HG03097 (cell line): Measurements from ENCODE around the gene TOX3.

Experiments used
- ATAC-seq: cut with Tn5 transposase; IDR thresholded peaks from one replicate; pipeline ENCODE4 v1.9.1; 2021; ENCODE audit not compliant: unreplicated experiment, low FRiP score

TOX3 gene

DNA sequence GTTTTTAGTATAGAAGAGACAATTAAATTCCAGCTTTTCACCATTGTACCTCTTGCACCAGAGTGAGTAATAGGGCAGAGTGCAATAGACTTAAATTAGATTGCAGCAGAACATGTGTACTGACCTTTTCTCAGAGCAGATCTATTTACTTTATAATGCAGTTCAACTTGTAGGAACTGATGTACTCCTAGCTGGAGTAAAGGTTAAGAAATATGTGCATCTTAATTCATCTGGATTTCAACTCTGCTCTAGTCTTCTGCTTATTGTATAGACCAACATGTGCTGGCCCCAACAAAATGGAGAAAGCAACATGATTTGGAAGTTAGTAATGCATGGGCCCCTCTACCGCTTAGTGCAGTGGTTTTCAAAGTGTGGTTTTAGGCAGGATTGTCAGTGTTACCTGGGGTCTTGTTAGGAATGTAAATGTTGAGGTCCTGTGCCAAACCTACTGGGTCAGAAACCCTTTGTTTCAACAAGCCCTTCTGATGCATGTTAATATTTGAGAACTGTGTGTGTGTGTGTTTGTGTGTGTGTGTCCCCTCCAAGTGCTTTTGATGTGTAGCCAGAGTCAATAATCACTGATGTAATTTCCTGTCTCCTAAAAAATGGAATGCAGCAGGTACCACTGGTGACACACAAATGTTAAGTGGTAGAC is 138.6 kb downstream of the TOX3 start:
- ATAC-seq, result no peak

DNA sequence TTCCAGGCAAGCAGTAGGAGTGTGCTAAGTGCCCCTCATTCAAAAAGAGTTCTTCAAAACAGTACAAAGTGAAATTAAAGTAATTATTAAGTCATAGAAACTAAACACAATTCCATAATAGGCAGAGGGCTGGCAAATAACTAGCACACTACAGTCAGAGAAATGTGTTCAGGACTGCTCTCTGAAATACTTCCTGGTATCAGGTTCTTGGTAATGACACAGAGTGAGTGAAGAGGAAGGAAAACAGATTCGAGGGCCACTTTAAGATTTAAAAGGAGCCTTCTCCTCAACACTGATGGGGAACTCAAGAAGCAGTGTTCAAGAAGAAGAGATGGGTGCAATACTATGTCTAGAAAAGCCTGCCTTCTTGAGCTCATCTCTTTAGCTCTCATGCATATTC is 139.2 kb downstream of the TOX3 start:
- ATAC-seq, result no peak

DNA sequence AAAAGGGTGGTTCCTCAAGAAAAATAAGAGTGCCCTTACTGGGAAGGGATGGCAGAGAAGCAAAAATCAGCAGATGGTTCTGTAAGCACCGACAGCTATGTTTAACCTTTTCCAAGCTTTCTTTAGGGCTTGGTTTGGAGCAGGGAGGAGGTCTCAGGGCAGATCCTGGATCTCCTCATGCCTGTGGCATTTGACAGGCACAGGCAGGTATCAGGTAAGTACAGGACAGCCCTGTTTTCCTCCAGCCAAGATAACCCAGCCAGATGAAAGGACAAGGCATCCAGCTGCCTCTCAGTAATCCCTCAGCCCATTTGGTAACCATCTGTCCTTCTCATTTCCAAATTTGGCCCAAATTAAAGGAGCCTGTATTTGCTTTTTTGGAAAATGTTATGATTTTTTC is 141.5 kb downstream of the TOX3 start:
- no peak for ATAC-seq

DNA sequence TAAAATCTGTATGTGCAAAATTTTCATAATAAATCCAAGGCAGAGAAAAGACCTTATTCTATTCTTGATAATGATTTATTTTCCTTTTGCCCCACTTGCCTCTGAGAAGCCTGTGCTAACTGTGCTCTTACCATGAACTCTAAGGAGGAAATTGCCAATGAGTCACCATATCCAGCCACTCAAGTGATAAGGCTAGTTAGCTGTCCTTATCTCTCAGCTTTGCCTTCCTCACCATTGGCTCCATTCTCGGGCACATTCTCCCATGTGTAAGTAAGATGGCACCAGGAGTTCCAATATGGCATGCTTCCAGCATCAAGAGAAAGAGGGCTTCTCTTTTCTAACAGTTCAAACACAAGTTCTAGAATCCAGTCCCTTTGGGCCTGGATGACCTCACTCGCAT is 142.4 kb downstream of the TOX3 start:
- no peak for ATAC-seq

DNA sequence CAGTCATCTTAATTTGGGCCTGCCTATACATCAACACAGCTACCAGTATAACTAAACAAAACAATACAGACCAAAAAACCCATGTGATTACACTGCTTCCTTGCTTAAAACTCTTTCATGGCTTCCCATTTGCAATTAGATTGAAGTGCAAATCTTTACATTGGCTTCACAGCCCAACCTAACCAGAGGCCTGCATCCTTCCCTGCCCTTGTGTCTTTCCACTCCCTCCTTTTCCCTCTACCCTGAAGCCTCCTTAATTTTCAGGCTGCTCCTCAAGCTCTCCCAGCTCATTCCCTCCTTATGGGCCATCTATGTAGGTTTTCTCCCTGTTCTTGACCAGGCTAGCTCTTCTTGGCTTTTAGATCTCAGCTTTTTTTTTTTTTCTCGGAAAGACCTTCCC is 147.8 kb downstream of the TOX3 start:
- ATAC-seq, result no peak

DNA sequence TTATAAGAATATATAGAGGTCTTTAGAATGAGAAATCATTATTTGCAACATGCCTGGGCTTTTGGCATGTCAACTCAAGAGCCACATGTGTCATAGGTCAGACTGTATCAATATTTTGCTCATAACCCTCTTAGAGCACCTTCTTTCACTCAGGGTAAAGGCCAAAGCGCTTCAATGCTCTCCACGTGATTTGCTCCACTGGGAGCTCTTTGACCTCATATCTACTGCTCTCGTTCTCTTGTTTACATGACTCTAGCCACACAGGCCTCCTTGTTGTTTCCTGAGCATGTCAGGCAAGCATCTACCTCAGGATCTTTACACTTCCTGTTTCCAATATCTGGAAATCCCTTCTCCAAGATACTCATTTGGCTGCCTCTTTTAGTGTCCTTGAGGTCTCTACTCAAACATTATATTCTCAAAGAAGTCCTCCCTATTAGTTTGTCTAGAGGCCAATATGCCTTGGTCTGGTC is 148.4 kb downstream of the TOX3 start:
- ATAC-seq, result no peak

DNA sequence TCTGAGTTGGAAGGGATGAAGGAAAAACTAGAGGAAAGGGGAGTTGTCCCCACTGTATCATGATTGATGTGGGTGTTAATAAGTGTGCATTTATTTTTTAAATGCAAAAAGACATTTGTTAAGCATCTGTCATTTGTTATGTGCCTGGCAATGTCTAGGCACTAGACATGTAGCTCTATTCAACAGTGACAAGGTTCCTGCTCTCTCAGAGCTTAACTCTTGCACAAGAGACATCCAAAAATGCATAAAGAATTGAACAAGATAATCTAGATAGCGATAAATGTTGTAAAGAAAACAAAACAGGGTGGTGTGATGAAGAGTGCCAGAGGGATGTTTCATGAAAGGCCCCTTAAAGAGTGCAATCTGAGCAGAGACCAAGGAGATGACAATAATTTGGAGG is 148.9 kb downstream of the TOX3 start:
- no peak for ATAC-seq

DNA sequence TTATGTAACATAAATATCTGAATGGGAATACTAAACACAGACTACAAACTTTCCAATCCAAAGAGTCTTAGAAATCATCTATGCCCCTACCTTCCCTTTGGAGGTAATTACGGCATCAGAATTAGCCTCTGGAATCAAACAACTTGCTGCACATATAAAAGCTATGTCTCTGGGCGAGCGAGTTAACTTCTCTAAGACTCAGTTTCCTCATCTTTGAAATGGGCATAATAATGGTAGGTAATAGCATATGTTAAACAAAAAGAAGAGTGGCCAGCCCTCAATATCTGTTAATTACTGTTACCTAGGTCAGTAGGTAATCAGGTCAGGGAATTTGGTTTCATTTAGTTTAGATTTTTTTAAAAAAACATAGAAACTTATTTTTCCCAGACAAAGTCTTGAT is 153.5 kb downstream of the TOX3 start:
- no peak for ATAC-seq

DNA sequence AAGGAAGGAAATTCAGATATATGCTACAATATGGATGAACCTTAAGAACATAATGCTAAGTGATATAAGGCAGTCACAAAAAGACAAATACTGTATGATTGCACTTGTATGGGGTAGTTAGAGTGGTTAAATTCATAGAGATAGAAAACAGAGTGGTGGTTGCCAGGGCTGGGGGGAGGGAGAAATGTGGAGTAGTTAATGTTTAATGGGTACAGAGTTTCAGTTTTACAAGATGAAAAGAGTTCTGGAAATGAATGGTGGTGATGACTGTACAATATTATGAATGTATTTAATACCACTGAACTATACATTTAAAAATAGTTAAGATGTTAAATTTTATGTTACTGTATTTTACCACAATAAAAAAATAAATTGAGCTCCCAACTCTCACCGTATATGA is 157.9 kb downstream of the TOX3 start:
- ATAC-seq, result no peak
